Measurements from ENCODE around the gene CHRM2. TPM values are rescaled to one million over a fixed set of nuclear protein-coding genes. Genes with fewer than 3 reads are reported as not detected.

Gene CHRM2
- total RNA-seq, 2 experiments from 2014 or later: not detected

DNA sequence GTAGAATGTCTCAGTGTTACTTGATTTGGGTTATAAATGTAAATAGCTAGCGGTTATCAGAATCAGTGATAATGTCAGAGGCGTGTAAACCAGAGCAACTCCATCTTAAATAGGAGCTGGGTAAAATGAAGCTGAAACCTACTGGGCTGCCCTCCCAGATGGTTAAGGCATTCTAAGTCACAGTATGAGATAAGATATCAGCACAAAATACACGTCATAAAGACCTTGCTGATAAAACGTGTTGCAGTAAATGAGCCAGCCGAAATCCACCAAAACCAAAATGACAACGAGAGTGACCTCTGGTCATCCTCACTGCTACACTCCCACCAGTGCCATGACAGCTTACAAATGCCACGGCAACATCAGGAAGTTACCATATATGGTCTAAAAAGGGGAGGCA lies 172.3 kb downstream of the CHRM2 start:
- no peaks in the 10 kb centered on the region for H3K27me3 Mint-ChIP-seq
- POLR2A ChIA-PET: no interaction called here

DNA sequence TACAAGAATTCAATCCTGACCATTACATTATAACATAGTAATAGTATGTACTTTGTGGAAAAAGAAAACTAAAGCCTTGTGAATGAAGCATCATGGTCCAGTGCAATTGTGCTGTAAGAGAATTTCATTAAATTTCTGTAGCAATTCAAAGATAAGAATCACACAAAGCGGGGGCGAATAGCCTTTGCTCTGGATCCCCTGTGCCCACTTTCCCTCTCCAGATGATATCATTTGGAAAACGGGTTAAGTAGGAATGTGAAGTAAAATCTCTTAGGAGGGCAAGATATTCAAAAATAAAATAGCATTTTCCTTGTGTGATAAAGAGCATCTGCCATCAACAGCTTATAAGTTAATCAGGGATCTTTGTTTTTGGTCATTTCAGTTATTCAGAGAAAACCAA lies 177.1 kb downstream of the CHRM2 start:
- Mint-ChIP-seq H3K27ac (no peak overlapping the region), H3K4me3 (no peak overlapping the region), H3K36me3 (ENCODE audit: low read depth) (no peaks in the 10 kb centered on the region), H3K27me3 (no peaks in the 10 kb centered on the region), H3K4me1 (ENCODE audit: low read depth) (no peaks in the 10 kb centered on the region), H3K9me3 (peaks cover 7% of the 10 kb centered on the region)
- TF ChIP-seq, protein P1, sequence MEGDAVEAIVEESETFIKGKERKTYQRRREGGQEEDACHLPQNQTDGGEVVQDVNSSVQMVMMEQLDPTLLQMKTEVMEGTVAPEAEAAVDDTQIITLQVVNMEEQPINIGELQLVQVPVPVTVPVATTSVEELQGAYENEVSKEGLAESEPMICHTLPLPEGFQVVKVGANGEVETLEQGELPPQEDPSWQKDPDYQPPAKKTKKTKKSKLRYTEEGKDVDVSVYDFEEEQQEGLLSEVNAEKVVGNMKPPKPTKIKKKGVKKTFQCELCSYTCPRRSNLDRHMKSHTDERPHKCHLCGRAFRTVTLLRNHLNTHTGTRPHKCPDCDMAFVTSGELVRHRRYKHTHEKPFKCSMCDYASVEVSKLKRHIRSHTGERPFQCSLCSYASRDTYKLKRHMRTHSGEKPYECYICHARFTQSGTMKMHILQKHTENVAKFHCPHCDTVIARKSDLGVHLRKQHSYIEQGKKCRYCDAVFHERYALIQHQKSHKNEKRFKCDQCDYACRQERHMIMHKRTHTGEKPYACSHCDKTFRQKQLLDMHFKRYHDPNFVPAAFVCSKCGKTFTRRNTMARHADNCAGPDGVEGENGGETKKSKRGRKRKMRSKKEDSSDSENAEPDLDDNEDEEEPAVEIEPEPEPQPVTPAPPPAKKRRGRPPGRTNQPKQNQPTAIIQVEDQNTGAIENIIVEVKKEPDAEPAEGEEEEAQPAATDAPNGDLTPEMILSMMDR (IDR thresholded peaks at IDR 0.05): no peak
- DNase-seq (no peak), ATAC-seq (ENCODE audit: poor library complexity) (no peak)
- H3K27ac ChIP-seq (ENCODE audit: low read depth in 1 of 2, low read length in 2 of 2): no peak overlapping the region
- ChIA-PET POLR2A (no interaction called here), CTCF (no interaction called here)
- intact Hi-C loops (cut with DNase I, micrococcal nuclease): no loop called here
- no peaks in the 10 kb centered on the region for H3K27me3 ChIP-seq (ENCODE audit: control insufficient read depth in 1 of 2, insufficient read depth in 2 of 2, low read length in 2 of 2)
- no peak overlapping the region for H3K4me3 ChIP-seq (ENCODE audit: low read length)
- no peaks in the 10 kb centered on the region for H3K9me3 ChIP-seq (ENCODE audit: control insufficient read depth in 1 of 2, insufficient read depth in 1 of 2, low read length in 2 of 2)
- H3K36me3 ChIP-seq (ENCODE audit: insufficient read depth, low read length): no peaks in the 10 kb centered on the region
- no peaks in the 10 kb centered on the region for H3K4me1 ChIP-seq (ENCODE audit: insufficient read depth, low read length)

More for the DNA sequence above, 172.3 kb downstream of the CHRM2 start:
- no peaks in the 10 kb centered on the region for H3K36me3 Mint-ChIP-seq (ENCODE audit: low read depth)
- Histone ChIP-seq H3K27me3 (ENCODE audit: control insufficient read depth in 1 of 2, insufficient read depth in 2 of 2, low read length in 2 of 2) (no peaks in the 10 kb centered on the region), H3K27ac (ENCODE audit: low read depth in 1 of 2, low read length in 2 of 2) (no peak overlapping the region), H3K9me3 (ENCODE audit: control insufficient read depth in 1 of 2, insufficient read depth in 1 of 2, low read length in 2 of 2) (no peaks in the 10 kb centered on the region), H3K4me3 (ENCODE audit: low read length) (no peak overlapping the region), H3K4me1 (ENCODE audit: insufficient read depth, low read length) (no peaks in the 10 kb centered on the region), H3K36me3 (ENCODE audit: insufficient read depth, low read length) (no peaks in the 10 kb centered on the region)
- TF ChIP-seq, protein P1 (IDR thresholded peaks at IDR 0.05): no peak
- intact Hi-C loops (cut with DNase I, micrococcal nuclease): no loop called here
- DNase-seq (no peak), ATAC-seq (ENCODE audit: poor library complexity) (no peak)
- no peak overlapping the region for H3K27ac Mint-ChIP-seq
- H3K4me3 Mint-ChIP-seq: no peak overlapping the region
- CTCF ChIA-PET: no interaction called here
- H3K9me3 Mint-ChIP-seq: peaks cover 10% of the 10 kb centered on the region
- no peaks in the 10 kb centered on the region for H3K4me1 Mint-ChIP-seq (ENCODE audit: low read depth)

DNA sequence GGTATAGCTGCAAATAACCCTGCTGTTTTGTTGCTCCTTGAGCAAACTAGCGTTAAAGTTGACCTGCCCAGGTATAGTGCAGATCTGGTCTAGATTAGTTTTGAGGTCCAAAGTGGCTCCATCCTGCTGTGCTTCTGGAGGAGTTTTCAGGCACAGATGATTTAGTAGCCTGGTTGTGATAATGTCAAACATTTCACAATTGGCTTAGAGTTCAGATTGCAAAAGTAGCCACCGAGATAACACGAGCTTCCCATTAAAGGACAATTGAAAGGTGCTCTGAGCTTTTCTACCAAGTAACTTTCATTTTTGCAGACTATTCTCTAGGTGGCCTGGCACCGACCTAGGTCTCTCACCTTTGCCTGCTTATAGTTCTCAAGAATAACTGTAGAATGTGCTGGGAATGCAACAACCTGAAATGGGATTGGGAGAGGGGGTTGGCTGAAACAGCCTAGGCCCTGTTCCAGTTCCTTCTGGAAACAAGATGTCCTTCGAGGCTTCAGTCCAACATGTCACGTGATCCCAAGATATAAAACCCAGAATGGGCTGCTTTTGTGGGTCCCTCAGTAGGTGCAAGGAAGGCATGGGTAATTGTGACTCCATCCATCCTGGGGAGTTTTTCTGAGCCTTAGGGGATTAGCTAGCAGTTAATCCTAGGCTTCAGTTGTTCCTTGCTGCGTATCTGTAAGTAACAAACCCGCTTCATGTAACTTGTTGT lies 201.0 kb downstream of the CHRM2 start:
- no peaks in the 10 kb centered on the region for H3K27me3 ChIP-seq (ENCODE audit: control insufficient read depth in 1 of 2, insufficient read depth in 2 of 2, low read length in 2 of 2)
- ChIA-PET POLR2A (no interaction called here), CTCF (no interaction called here)
- H3K27me3 Mint-ChIP-seq: no peaks in the 10 kb centered on the region
- no peaks in the 10 kb centered on the region for H3K4me1 Mint-ChIP-seq (ENCODE audit: low read depth)
- TF ChIP-seq, protein P1 (IDR thresholded peaks at IDR 0.05): no peak
- H3K4me3 ChIP-seq (ENCODE audit: low read length): no peak overlapping the region
- ATAC-seq (ENCODE audit: poor library complexity): no peak
- H3K36me3 Mint-ChIP-seq (ENCODE audit: low read depth): no peaks in the 10 kb centered on the region
- H3K4me3 Mint-ChIP-seq: no peak overlapping the region
- no peak overlapping the region for H3K27ac Mint-ChIP-seq
- peaks cover 10% of the 10 kb centered on the region for H3K9me3 Mint-ChIP-seq
- H3K36me3 ChIP-seq (ENCODE audit: insufficient read depth, low read length): no peaks in the 10 kb centered on the region
- no peaks in the 10 kb centered on the region for H3K4me1 ChIP-seq (ENCODE audit: insufficient read depth, low read length)
- intact Hi-C loops (cut with DNase I, micrococcal nuclease): no loop called here
- peaks cover 0 to 4% of the 10 kb centered on the region in 2 experiments for H3K9me3 ChIP-seq (ENCODE audit: control insufficient read depth in 1 of 2, insufficient read depth in 1 of 2, low read length in 2 of 2)
- DNase-seq: no peak
- H3K27ac ChIP-seq (ENCODE audit: low read depth in 1 of 2, low read length in 2 of 2): no peak overlapping the region

Small RNA genes lying within 50 kb of the gene (microRNA-seq; reads per million reads assigned to microRNA genes)
- not detected for gene MIR490 (ENCODE audit: borderline microRNAs expressed, borderline replicate concordance)
